Right renal cortex interstitium (tissue), 3 donors: Measurements from ENCODE around the gene DEDD2. TPM values are rescaled to one million over a fixed set of nuclear protein-coding genes. Genes with fewer than 3 reads are reported as not detected.

Experiments
- DNase-seq, 3 donors: peaks; one replicate each; pipeline ENCODE4 v3.0.0-alpha.2; 2013; ENCODE audit warnings: low read depth in 3 of 3, low spot score in 2 of 3
- polyA plus RNA-seq, 3 donors: library from polyadenylated mRNA; unstranded; fragments of 120-200 nt; gene quantifications; one replicate each; pipeline ENCODE4 v1.2.1, GENCODE V29; 2013; ENCODE audit not compliant: insufficient read length in 3 of 3

Gene DEDD2
- polyA plus RNA-seq, 3 donors = 21.8 to 25.7 (median 22.3) TPM

DNA sequence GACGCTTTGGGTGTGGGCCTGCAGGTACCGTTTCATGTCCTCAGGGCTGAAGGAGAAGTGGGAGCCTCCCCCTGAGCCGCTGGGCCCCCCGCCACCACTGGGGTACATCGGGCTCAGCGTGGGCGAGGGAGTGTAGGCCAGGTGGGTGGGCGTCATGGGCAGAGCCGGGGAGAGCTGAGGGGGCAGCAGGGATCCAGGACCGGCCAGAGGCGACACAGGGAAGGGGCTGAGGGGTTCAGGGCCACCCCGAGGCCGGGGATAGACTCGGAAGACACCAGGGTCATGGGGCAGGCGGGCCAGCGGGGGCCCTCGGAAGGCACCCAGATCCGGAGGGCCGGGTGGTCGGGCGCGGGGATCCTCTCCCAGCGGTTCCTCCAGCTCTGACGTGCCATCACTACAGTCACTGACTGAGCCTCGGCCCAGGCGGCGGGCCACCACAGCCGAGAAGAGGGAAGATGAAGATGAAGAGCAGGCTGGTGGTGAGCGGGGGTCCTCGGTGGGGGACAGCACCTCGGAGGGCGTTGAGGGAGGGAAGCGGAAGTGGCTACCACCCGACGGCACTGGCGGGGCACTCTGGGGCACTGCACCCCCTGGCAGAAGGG is 31.8 kb upstream of the DEDD2 start:
- no peak for DNase-seq

DNA sequence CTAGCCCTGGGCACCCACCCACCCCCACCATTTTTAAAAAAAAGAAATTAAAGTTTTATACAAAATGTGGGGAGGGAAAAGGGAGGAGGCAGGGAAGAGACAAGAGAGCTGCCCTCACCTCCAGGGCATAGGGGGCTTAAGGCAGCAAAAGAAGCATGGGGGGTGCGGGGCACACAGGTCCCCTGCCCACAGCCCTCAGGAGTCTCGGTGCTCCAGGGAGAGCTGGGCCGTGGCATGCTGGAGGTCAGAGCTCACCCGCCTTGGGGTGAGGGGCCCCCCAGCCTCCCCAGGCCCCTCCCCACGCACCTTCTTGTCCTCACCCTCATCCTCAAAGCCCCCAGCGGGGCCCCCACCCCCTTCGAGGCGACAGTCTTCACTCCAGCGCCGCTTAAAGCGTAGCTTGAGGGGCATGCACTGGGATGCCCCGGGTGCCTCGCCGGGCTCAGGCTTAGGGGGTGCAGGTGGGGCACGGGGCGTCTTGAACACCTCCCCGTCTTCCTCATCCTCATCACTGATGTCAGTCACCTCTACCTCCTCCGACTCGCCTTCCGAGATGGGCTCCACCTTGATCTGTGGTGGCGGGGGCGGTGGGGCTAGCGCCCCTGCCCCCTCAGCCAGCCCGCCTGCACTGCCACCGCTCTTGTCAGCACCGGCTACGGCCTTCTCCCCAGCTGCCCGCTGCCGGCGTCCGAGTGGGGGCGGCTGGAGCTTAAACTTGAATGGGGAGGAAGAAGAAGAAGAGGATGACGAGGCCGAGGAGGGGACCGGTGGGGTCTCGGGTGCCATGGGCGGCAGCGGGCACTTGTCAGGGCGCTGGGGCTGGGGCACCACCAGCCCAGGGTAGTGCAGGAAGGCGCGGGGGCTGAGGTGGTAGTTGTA is 31.0 kb upstream of the DEDD2 start:
- DNase-seq = no peak

DNA sequence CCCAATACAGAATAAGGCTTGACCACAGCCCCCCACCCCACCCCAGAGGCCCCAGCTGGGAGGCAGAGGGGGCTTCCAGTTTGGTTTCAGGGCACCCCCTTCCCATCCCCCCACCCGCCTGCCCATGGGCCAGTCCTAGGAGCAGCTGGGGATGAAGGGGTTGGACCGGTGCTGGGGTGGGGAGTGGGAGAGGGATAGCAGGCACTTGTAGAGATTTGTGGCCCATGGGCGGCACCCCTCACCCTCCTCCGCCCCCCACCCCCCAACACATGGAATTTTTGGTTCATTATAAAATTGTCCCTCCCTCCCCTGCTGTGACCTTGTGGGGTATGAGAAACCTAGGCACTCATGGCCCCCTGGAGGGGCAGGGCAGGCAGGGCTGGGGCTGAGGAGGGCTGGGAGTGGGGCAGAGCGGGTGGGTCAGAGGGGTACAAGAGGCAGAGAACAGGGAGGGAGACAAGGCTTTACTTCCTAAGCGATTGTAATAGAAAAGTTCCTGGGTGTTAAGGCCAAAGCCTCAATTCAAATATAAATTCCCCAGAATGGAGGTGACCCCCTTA is 30.2 kb upstream of the DEDD2 start:
- DNase-seq = no peak

DNA sequence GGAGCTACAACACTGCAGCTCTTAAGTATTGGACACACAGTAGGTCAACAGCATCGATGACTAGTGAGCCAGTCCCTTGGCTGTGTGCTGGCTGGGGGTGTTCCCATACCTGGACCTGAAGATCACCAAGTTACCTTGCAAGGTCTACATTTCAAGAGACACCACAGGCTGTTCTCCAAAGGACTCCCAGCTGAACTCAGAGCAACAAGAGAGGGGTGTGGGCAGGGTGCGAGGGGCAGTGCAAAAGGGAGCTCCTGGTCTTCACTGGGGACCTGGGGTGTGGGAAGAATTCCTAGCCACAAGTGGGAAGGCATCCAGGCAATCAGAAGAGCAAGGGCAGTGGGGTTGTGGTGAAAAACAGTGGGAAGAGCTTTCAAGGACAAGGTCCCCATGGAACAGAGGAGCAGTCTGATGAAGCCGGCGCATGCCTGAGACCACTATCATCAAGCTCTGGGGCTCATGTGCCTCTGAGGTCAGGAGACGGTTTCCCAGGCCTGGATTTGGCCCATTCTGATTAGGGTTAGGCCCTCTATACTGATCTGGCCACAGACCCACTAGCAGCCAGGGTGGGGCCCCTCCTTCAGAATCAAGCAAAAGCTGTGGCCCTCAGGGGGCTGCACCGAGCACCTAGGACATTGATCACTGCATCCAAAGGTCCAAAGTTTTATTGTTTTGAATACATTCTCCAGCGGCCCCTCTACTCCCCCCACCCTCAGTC is 29.6 kb upstream of the DEDD2 start:
- no peak for DNase-seq

DNA sequence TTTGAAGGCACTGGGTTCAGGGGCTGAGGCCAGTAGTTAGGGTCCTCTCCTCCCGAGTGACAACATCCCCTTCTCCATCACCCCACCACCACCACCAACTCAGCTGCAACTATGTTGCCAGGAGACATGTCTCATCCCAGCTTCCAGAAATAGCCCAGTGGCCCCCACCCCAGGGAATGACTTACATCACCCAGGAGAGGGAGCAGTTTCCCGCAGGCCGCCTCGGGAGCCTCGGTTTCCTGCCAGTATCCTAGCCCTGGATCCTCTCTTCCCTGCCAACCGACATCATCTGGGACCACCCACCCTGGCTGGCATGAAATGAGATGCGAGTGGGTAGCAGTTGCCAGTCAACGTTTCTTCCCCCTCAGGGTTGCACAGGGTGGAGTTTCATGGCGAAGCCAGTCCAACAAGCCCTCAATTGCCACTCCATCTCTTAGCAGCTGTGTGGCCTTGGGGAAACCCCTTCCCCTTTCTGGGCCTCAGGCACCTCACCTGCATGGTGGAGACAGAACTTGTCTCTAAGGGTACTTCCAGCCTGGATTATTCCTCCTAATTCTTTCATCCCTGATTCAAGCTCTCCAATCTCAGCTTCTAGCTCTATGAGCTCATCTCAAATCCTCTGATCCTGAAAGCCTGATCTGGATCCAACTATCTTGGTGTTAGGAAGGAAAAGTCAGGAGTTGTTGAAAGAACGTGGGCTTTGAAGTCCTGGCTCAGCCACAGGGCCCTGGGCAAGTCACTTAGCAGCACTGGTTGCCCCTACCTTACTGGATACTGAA is 28.9 kb upstream of the DEDD2 start:
- DNase-seq = no peak

- DNase-seq = no peak
Observed at GRCh38 chr19:42245231-42245630, 27.8 kb upstream of the DEDD2 start.

DNA sequence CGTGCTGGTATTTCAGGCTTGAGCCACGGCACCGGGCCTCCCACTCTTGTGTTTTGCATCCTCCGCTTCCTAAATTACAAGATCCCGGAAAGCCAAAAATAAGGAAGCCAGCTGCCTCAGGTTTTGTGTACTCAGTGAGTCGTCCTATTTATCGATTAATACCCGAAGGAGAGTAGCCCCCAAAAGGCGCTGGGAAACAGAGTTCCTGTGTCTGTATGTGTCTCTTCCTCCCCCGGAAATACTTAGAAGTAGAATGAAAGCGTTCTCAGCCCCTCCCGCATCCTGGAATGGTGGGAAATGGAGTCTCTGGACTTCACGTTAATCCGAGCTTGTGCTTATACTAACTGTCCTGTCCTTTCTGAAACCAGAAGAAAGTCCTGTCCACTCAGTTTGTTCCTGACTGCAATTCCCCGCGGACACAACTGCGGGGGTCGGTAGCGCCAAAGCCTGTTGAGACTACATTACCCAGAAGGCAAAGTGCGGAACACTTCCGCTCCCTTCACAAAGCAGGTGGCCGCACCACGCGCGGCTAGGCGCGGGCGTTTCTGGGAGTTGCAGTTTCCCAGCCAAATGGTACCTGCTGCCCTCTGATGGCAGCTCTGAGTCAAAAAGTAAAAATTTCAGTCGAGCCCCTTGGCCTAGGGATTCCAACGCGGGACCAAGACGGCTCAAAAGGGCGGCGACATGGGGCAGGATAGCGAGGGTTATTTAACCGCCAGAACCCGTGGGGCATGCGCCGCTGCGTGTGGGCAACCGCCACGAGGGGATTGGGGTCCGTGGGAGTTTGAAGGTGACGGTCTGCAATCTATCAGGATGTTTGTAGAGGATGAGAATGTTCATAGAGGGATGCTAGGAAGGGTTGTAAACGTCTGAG is 27.1 kb upstream of the DEDD2 start:
- DNase-seq = peak; percentile 91 to 93 (median 93)

- DNase-seq = peak; percentile 98 to 99 (median 98)
Observed at GRCh38 chr19:42242512-42243409, 25.3 kb upstream of the DEDD2 start, which contains the start of gene GSK3A. TSS of gene GSK3A (minus strand) at chr19:42242602. CDS start at chr19:42242465, 137 bp downstream.

GRCh38 chr19:42242069-42242511 is 24.6 kb upstream of the DEDD2 start:
- DNase-seq = no peak

GRCh38 chr19:42241279-42241678 is 23.8 kb upstream of the DEDD2 start:
- no peak for DNase-seq

GRCh38 chr19:42239544-42240220 is 22.2 kb upstream of the DEDD2 start:
- DNase-seq = no peak

DNA sequence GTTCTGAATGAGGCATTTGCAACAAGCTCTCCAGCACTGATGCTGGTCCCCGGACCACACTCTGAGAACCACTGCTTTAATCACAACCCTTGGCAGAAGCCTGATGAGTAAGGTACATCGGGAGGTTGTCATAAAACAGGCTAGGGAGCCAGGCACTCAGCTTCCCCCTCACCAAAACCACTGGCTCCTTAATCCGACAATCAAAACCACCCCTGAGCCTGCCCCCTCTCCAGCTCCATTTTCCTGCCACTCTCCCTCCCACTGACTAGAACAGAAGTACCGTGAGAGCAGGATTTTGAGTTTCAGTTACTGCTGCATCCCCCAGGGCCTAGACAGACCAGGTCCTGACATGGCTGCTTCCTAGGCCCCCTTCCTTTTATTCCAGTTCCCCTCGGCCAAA is 17.7 kb upstream of the DEDD2 start:
- no peak for DNase-seq

- DNase-seq = no peak
Observed at GRCh38 chr19:42234364-42234763, 16.9 kb upstream of the DEDD2 start.

GRCh38 chr19:42233678-42234292 is 16.3 kb upstream of the DEDD2 start:
- DNase-seq = no peak

GRCh38 chr19:42233106-42233505 is 15.6 kb upstream of the DEDD2 start:
- no peak for DNase-seq

GRCh38 chr19:42232435-42232834 is 15.0 kb upstream of the DEDD2 start:
- no peak for DNase-seq

DNA sequence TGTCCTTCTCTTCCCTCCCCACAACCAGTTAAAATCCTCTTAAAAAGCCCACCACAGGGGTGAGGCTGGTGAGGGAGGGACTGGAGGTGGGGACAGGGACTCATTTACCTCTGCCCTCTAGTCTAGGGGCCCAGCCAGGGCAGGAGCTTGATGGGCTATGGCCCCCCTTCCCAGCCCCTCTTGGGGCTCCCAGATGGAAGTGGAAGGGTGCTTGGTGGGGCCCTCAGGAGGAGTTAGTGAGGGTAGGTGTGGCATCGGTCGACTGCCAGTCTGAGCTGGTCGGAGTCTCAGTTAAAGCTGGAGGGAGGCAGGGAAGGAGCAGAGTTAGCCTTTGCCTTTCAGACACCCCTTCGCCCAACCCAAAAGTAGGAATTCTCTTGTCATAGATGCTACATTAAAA is 13.1 kb upstream of the DEDD2 start:
- no peak for DNase-seq
